ENCODE measurements around the gene HSD17B4.

- TF ChIP-seq POLR2AphosphoS5 (IDR thresholded peaks at IDR 0.05; ENCODE audit: low read depth, low read length) (no peak), RAD21 (IDR thresholded peaks at IDR 0.05; ENCODE audit: low read depth) (no peak), TCF7L2 (IDR thresholded peaks at IDR 0.05; ENCODE audit: borderline replicate concordance, extremely low read depth, insufficient read depth, insufficient read length) (no peak)
- TF ChIP-seq, protein P1, sequence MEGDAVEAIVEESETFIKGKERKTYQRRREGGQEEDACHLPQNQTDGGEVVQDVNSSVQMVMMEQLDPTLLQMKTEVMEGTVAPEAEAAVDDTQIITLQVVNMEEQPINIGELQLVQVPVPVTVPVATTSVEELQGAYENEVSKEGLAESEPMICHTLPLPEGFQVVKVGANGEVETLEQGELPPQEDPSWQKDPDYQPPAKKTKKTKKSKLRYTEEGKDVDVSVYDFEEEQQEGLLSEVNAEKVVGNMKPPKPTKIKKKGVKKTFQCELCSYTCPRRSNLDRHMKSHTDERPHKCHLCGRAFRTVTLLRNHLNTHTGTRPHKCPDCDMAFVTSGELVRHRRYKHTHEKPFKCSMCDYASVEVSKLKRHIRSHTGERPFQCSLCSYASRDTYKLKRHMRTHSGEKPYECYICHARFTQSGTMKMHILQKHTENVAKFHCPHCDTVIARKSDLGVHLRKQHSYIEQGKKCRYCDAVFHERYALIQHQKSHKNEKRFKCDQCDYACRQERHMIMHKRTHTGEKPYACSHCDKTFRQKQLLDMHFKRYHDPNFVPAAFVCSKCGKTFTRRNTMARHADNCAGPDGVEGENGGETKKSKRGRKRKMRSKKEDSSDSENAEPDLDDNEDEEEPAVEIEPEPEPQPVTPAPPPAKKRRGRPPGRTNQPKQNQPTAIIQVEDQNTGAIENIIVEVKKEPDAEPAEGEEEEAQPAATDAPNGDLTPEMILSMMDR (IDR thresholded peaks at IDR 0.05 in 2 of 3, conservative IDR thresholded peaks at IDR 0.05 in 1 of 3; ENCODE audit: borderline replicate concordance in 1 of 3, insufficient read depth in 1 of 3, low read depth in 2 of 3, low read length in 2 of 3): no peak
- TF ChIP-seq, protein P2, sequence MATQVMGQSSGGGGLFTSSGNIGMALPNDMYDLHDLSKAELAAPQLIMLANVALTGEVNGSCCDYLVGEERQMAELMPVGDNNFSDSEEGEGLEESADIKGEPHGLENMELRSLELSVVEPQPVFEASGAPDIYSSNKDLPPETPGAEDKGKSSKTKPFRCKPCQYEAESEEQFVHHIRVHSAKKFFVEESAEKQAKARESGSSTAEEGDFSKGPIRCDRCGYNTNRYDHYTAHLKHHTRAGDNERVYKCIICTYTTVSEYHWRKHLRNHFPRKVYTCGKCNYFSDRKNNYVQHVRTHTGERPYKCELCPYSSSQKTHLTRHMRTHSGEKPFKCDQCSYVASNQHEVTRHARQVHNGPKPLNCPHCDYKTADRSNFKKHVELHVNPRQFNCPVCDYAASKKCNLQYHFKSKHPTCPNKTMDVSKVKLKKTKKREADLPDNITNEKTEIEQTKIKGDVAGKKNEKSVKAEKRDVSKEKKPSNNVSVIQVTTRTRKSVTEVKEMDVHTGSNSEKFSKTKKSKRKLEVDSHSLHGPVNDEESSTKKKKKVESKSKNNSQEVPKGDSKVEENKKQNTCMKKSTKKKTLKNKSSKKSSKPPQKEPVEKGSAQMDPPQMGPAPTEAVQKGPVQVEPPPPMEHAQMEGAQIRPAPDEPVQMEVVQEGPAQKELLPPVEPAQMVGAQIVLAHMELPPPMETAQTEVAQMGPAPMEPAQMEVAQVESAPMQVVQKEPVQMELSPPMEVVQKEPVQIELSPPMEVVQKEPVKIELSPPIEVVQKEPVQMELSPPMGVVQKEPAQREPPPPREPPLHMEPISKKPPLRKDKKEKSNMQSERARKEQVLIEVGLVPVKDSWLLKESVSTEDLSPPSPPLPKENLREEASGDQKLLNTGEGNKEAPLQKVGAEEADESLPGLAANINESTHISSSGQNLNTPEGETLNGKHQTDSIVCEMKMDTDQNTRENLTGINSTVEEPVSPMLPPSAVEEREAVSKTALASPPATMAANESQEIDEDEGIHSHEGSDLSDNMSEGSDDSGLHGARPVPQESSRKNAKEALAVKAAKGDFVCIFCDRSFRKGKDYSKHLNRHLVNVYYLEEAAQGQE (IDR thresholded peaks at IDR 0.05; ENCODE audit: low read depth): no peak
Measured at GRCh38 chr5:119483155-119483554, 30.9 kb downstream of the HSD17B4 start.

All from HCT116 (cell line).